GM12878 (cell line): Measurements from ENCODE around the gene SIGLEC11. TPM values are rescaled to one million over a fixed set of nuclear protein-coding genes. Genes with fewer than 3 reads are reported as not detected.

Experiments used
- ATAC-seq: fragments of 200-7000 bp; cut with Tn5 transposase; 3 replicates; pipeline ENCODE4 v1.9.1; 2020; ENCODE audit warnings: mild to moderate bottlenecking, moderate library complexity
- BruUV-seq: library from RNA; stranded (reverse); fragments of 400-500 nt; replicated peaks from 2 replicates; lab custom pipeline; 2021; lab: Mats Ljungman, UMichigan
- CTCF ChIA-PET: fragments of 300-600 bp; sonication (Branson Sonifier 250); formaldehyde crosslinking; extraction: SDS; loops from one replicate; lab custom pipeline; 2021; ENCODE audit warnings: inconsistent platforms; lab: Yijun Ruan, JAX
- POLR2A ChIA-PET: fragments of 350-600 bp; formaldehyde crosslinking; extraction: SDS; loops from one replicate; lab custom pipeline; 2021; ENCODE audit warnings: inconsistent platforms; lab: Charles Lee
- RAD21 ChIA-PET: fragments of 300-600 bp; sonication (Branson Sonifier 250); formaldehyde crosslinking; loops from one replicate; lab custom pipeline; 2023; ENCODE audit warnings: antibody characterized with exemption; ENCODE audit not compliant: unreplicated experiment; lab: Charles Lee
- SMC1A ChIA-PET: fragments of 300-600 bp; sonication (Branson Sonifier 250); formaldehyde crosslinking; loops from one replicate; lab custom pipeline; 2023; ENCODE audit not compliant: unreplicated experiment, uncharacterized antibody; lab: Charles Lee
- DNase-seq: peaks from one replicate; pipeline ENCODE4 v3.0.0-alpha.2; 2011; ENCODE audit warnings: low read depth, low spot score
- FAIRE-seq: peaks from 3 replicates; lab custom pipeline; 2011; peaks lifted over from hg19 to GRCh38; lab: Jason Lieb, UNC
- H2AFZ ChIP-seq: 2 replicates; pipeline ENCODE4 v1.6.0; 2011; ENCODE audit warnings: low read depth, low read length, control low read depth; ENCODE audit not compliant: control insufficient read depth
- H3K27ac ChIP-seq: 2 replicates; pipeline ENCODE4 v1.5.1; 2011; ENCODE audit warnings: control low read depth; ENCODE audit not compliant: control insufficient read depth, insufficient read depth
- H3K27me3 ChIP-seq, 2 experiments: replicated peaks in 1 of 2; 2 replicates each; pipeline versions ENCODE4 v1.6.0 to v1.6.1; 2011; ENCODE audit warnings: low read length in 1 of 2; ENCODE audit not compliant: control insufficient read depth in 2 of 2, insufficient read depth in 2 of 2
- H3K36me3 ChIP-seq, 2 experiments: 2 replicates each; pipeline ENCODE4 v1.5.1; 2011; ENCODE audit warnings: low read length in 1 of 2; ENCODE audit not compliant: control insufficient read depth in 2 of 2, insufficient read depth in 2 of 2
- H3K4me1 ChIP-seq: 2 replicates; pipeline ENCODE4 v1.6.1; 2011; ENCODE audit warnings: mild to moderate bottlenecking, low read length, moderate library complexity, mixed read lengths; ENCODE audit not compliant: control insufficient read depth, insufficient read depth
- H3K4me2 ChIP-seq: 2 replicates; pipeline ENCODE4 v1.6.0; 2011; ENCODE audit warnings: control low read depth; ENCODE audit not compliant: control insufficient read depth, insufficient read depth
- H3K4me3 ChIP-seq: fragments of 200-600 bp; sonication (generic); 2 replicates; pipeline ENCODE4 v1.5.1; 2016
- H3K79me2 ChIP-seq: 2 replicates; pipeline ENCODE4 v1.6.0; 2011; ENCODE audit warnings: low read length; ENCODE audit not compliant: control insufficient read depth, insufficient read depth
- H3K9ac ChIP-seq: 2 replicates; pipeline ENCODE4 v1.8.0; 2011; ENCODE audit warnings: low read length, control low read depth, mixed read lengths; ENCODE audit not compliant: control insufficient read depth, insufficient read depth
- H3K9me3 ChIP-seq: replicated peaks from 3 replicates; pipeline ENCODE4 v1.5.1; 2011; ENCODE audit warnings: mild to moderate bottlenecking, low read length; ENCODE audit not compliant: control insufficient read depth, insufficient read depth
- H4K20me1 ChIP-seq: 2 replicates; pipeline ENCODE4 v1.6.0; 2011; ENCODE audit not compliant: control insufficient read depth, insufficient read depth
- BMI1 ChIP-seq: fragments of 450-650 bp; IDR thresholded peaks from 2 replicates; pipeline ENCODE4 v1.6.1; 2016; ENCODE audit warnings: mild to moderate bottlenecking, moderate library complexity, borderline replicate concordance
- CUX1 ChIP-seq: IDR thresholded peaks from 2 replicates; pipeline ENCODE4 v1.6.1; 2012; ENCODE audit warnings: improper control_type of control experiment, low read depth, low read length; ENCODE audit not compliant: insufficient replicate concordance
- E4F1 ChIP-seq: fragments of 450-650 bp; IDR thresholded peaks from 2 replicates; pipeline ENCODE4 v1.6.1; 2018; ENCODE audit warnings: borderline replicate concordance, mild to moderate bottlenecking; ENCODE audit not compliant: partially characterized antibody
- KAT2A ChIP-seq: conservative IDR thresholded peaks from 2 replicates; pipeline ENCODE4 v1.6.1; 2011; ENCODE audit warnings: low read depth, low read length; ENCODE audit not compliant: control insufficient read depth
- KLF5 ChIP-seq: fragments of 450-650 bp; IDR thresholded peaks from 2 replicates; pipeline ENCODE4 v1.6.1; 2014; ENCODE audit warnings: mild to moderate bottlenecking; ENCODE audit not compliant: partially characterized antibody
- NFYA ChIP-seq: IDR thresholded peaks from 2 replicates; pipeline ENCODE4 v1.6.1; 2011; ENCODE audit warnings: low read depth, mild to moderate bottlenecking, low read length, improper control_type of control experiment, borderline replicate concordance
- NKRF ChIP-seq: fragments of 450-650 bp; conservative IDR thresholded peaks from 2 replicates; pipeline ENCODE4 v1.6.1; 2017; ENCODE audit warnings: mild to moderate bottlenecking, moderate library complexity
- NR2C1 ChIP-seq: fragments of 450-650 bp; IDR thresholded peaks from 2 replicates; pipeline ENCODE4 v1.6.1; 2017; ENCODE audit warnings: antibody characterized with exemption, mild to moderate bottlenecking, moderate library complexity
- NR2C2 ChIP-seq: IDR thresholded peaks from 2 replicates; pipeline ENCODE4 v1.6.1; 2011; ENCODE audit warnings: borderline replicate concordance, low read depth; ENCODE audit not compliant: control insufficient read depth, insufficient read length
- POLR2AphosphoS2 ChIP-seq: IDR thresholded peaks from 2 replicates; pipeline ENCODE4 v1.6.1; 2011; ENCODE audit warnings: low read depth, mild to moderate bottlenecking, low read length, improper control_type of control experiment, moderate library complexity
- POLR2AphosphoS5 ChIP-seq: IDR thresholded peaks from 2 replicates; pipeline ENCODE4 v1.6.1; 2011; ENCODE audit warnings: mild to moderate bottlenecking, low read length, inconsistent platforms
- TCF3 ChIP-seq: IDR thresholded peaks from 2 replicates; pipeline ENCODE4 v1.6.1; 2012; ENCODE audit warnings: low read depth, mild to moderate bottlenecking, low read length, borderline replicate concordance; ENCODE audit not compliant: insufficient read depth
- ZNF622 ChIP-seq: fragments of 450-650 bp; IDR thresholded peaks from 2 replicates; pipeline ENCODE4 v1.6.1; 2017; ENCODE audit warnings: mild to moderate bottlenecking, inconsistent platforms
- WGBS: methylation state at CpG from one replicate; pipeline ENCODE4 v1.1.6; 2016; ENCODE audit warnings: low lambda C conversion rate; ENCODE audit not compliant: insufficient replicate concordance, insufficient coverage; ENCODE audit errors: missing lambda C conversion rate; 5-methylcytosine and 5-hydroxymethylcytosine counted together
- in situ Hi-C: fragments of 300-500 bp; cut with MboI; formaldehyde crosslinking; loops from 9 replicates; pipeline ENCODE4 v1.14.3; 2018; ENCODE audit warnings: mixed read lengths
- intact Hi-C: fragments of 100-400 bp; cut with micrococcal nuclease; formaldehyde crosslinking; loops from one replicate; pipeline ENCODE4 v1.14.2; 2022; ENCODE audit not compliant: unreplicated experiment
- polyA plus RNA-seq, 11 experiments: library from polyadenylated mRNA; depleted of rRNA in 4 of 11; unstranded in 6 of 11; stranded (reverse) in 5 of 11; fragments of >200 nt; fragmentation: Nextera tagmentation in 4 of 11; fragmentation: Illumina TruSeq in 1 of 11; extraction: Ambion mirVana in 4 of 11; extraction: Trizol in 1 of 11; gene quantifications; 1 replicate in 1 of 11; 2 replicates in 10 of 11; pipeline versions ENCODE4 v1.2.1 to v1.2.3, GENCODE V29; 2011 to 2016; ENCODE audit warnings: inconsistent platforms in 2 of 11, missing spikeins in 2 of 11, low read depth in 1 of 11
- total RNA-seq, 4 experiments: library from RNA; depleted of rRNA in 3 of 4; stranded (reverse); fragments of >200 nt in 3 of 4; fragmentation: Illumina TruSeq in 1 of 4; extraction: Trizol in 1 of 4; gene quantifications; 2 replicates each; pipeline versions ENCODE4 v1.2.1 to v1.2.3, GENCODE V29; 2013 to 2021

The SIGLEC11 gene
- total and polyA plus RNA-seq, 10 of the 15 experiments (the other 5 are each of a cell fraction or from before 2014, with no cell fraction given): not detected

- peaks cover 53% of the 10 kb centered on the region for H3K4me1 ChIP-seq
- no peak for FAIRE-seq
- peaks cover 37 to 38% of the 10 kb centered on the region in 2 experiments for H3K36me3 ChIP-seq
- peaks cover 67% of the 10 kb centered on the region for H3K79me2 ChIP-seq
- no peak for DNase-seq
- H3K4me2 ChIP-seq: no peak overlapping the region
- no peaks in the 10 kb centered on the region for H3K27me3 ChIP-seq
- no peaks in the 10 kb centered on the region; the same call in 1 of the 2 replicates for H4K20me1 ChIP-seq
- WGBS: 43% methylated on average over 10 of the region's 10 CpGs
- BruUV-seq: no TSS peak
- in situ Hi-C loops (no loop called here), intact Hi-C loops (no loop called here)
- H3K9ac ChIP-seq: no peak overlapping the region
- SMC1A ChIA-PET: interaction anchor here (1.4 to 8.8 kb wide), 3 partner anchors 14 to 37 kb away, joined by 3 to 110 read pairs (median 48); partner anchors contain the start of genes AKT1S1, ATF5, IL4I1 and NUP62
- no peak for ATAC-seq
- H3K9me3 ChIP-seq: no peaks in the 10 kb centered on the region; the same call in 2 of the 3 replicates
- no peak overlapping the region for H2AFZ ChIP-seq
- H3K4me3 ChIP-seq: no peak overlapping the region
- RAD21 ChIA-PET: interaction anchor here (1.1 to 4.9 kb wide), 7 partner anchors 11 to 44 kb away, joined by 3 to 40 read pairs (median 3); partner anchors contain the start of genes AKT1S1, ATF5, IL4I1 and NUP62
- no peak overlapping the region; the same call in 1 of the 2 replicates for H3K27ac ChIP-seq
- CTCF ChIA-PET: interaction anchor here (1.2 to 9.0 kb wide), 4 partner anchors 8 to 24 kb away, joined by 4 to 71 read pairs (median 20); partner anchors contain the start of genes ATF5, IL4I1 and NUP62
- POLR2A ChIA-PET: interaction anchor here (1.7 to 6.6 kb wide), 4 partner anchors 11 to 26 kb away, joined by 5 to 116 read pairs (median 25); partner anchors contain the start of genes ATF5 and IL4I1
- TF ChIP-seq KLF5 (no peak), NKRF (no peak), E4F1 (no peak), POLR2AphosphoS5 (no peak), NR2C1 (no peak), POLR2AphosphoS2 (no peak), CUX1 (no peak), BMI1 (no peak), NFYA (no peak), ZNF622 (no peak), TCF3 (no peak), KAT2A (no peak), NR2C2 (no peak)
Measured at GRCh38 chr19:49913720-49914119, 47.3 kb downstream of the SIGLEC11 start.
